SU-DHL-6 (cell line): ENCODE data around the gene ISOC1.

Experiments
- H2AFZ ChIP-seq: fragments of 200-600 bp; sonication (generic); 2 replicates; pipeline ENCODE4 v1.6.1; 2014; ENCODE audit warnings: low read depth, mild to moderate bottlenecking, moderate library complexity, mixed read lengths, antibody characterized with exemption, low read length; ENCODE audit not compliant: severe bottlenecking
- H3F3A ChIP-seq: fragments of 200-600 bp; shearing (Covaris generic); 2 replicates; pipeline ENCODE4 v1.6.0; 2016; ENCODE audit warnings: antibody characterized with exemption, mild to moderate bottlenecking; ENCODE audit not compliant: insufficient read depth
- H3K27ac ChIP-seq: fragments of 200-600 bp; sonication (generic); 2 replicates; pipeline ENCODE4 v1.5.1; 2016; ENCODE audit warnings: low read depth, mild to moderate bottlenecking, low read length, moderate library complexity, mixed read lengths
- H3K27me3 ChIP-seq: fragments of 200-600 bp; sonication (generic), shearing (Covaris generic); 2 replicates; pipeline ENCODE4 v1.6.0; 2014; ENCODE audit warnings: mild to moderate bottlenecking, low read length
- H3K36me3 ChIP-seq: fragments of 200-600 bp; sonication (generic); 2 replicates; pipeline ENCODE4 v1.6.1; 2014; ENCODE audit warnings: mild to moderate bottlenecking, low read length, mixed read lengths
- H3K4me2 ChIP-seq: fragments of 300-600, 200-600 bp; shearing (Covaris generic), sonication (generic); 2 replicates; pipeline ENCODE4 v1.6.0; 2014; ENCODE audit warnings: low read length, low read depth, mild to moderate bottlenecking; ENCODE audit not compliant: poor library complexity, severe bottlenecking
- H3K4me3 ChIP-seq: fragments of 200-600 bp; sonication (generic); 2 replicates; pipeline ENCODE4 v1.5.1; 2014; ENCODE audit warnings: antibody characterized with exemption, low read length, mild to moderate bottlenecking, mixed read lengths; ENCODE audit not compliant: insufficient read depth, poor library complexity, severe bottlenecking
- H3K79me2 ChIP-seq: fragments of 200-600 bp; sonication (generic); 2 replicates; pipeline ENCODE4 v1.6.1; 2014; ENCODE audit warnings: mild to moderate bottlenecking, low read length, moderate library complexity; ENCODE audit not compliant: insufficient read depth
- H3K9ac ChIP-seq: fragments of 200-600 bp; sonication (generic); 2 replicates; pipeline ENCODE4 v1.7.0; 2014; ENCODE audit warnings: mild to moderate bottlenecking, low read length
- H3K9me2 ChIP-seq: fragments of 200-600 bp; sonication (generic); replicated peaks from 2 replicates; pipeline ENCODE4 v1.6.1; 2014; ENCODE audit warnings: low read length; ENCODE audit not compliant: insufficient read depth
- H3K9me3 ChIP-seq: fragments of 200-600 bp; sonication (generic); 2 replicates; pipeline ENCODE4 v1.6.1; 2014; ENCODE audit warnings: low read length, mixed read lengths; ENCODE audit not compliant: insufficient read depth
- H4K20me1 ChIP-seq: fragments of 200-600 bp; sonication (generic); 2 replicates; pipeline ENCODE4 v1.6.1; 2014; ENCODE audit warnings: low read depth, mild to moderate bottlenecking, antibody characterized with exemption, low read length, moderate library complexity, mixed read lengths
- EZH2phosphoT487 ChIP-seq: fragments of 200-600 bp; sonication (generic), shearing (Covaris generic); conservative IDR thresholded peaks from 2 replicates; pipeline ENCODE4 v1.6.1; 2018; ENCODE audit warnings: mild to moderate bottlenecking, antibody characterized with exemption, low read length, moderate library complexity, mixed read lengths
- TF ChIP-seq, protein P1 (sequence below): fragments of 200-600 bp; sonication (generic); IDR thresholded peaks from one replicate; pipeline ENCODE4 v1.5.1; 2017; ENCODE audit warnings: antibody characterized with exemption, mild to moderate bottlenecking, low read length, moderate library complexity; ENCODE audit not compliant: insufficient read depth, poor library complexity, severe bottlenecking

Gene ISOC1

GRCh38 chr5:129101794-129102193 is 7.2 kb downstream of the ISOC1 start:
- no peaks in the 10 kb centered on the region for H3K27me3 ChIP-seq
- no peaks in the 10 kb centered on the region for H3K9me2 ChIP-seq
- H4K20me1 ChIP-seq: peaks cover 3% of the 10 kb centered on the region; the same call in 1 of the 2 replicates
- no peak overlapping the region for H2AFZ ChIP-seq
- H3K4me2 ChIP-seq: no peak overlapping the region
- H3K79me2 ChIP-seq: peaks cover 8% of the 10 kb centered on the region; the same call in 1 of the 2 replicates
- H3K36me3 ChIP-seq: peaks cover 4% of the 10 kb centered on the region; the same call in 1 of the 2 replicates
- H3K9me3 ChIP-seq: no peaks in the 10 kb centered on the region
- TF ChIP-seq, protein P1, sequence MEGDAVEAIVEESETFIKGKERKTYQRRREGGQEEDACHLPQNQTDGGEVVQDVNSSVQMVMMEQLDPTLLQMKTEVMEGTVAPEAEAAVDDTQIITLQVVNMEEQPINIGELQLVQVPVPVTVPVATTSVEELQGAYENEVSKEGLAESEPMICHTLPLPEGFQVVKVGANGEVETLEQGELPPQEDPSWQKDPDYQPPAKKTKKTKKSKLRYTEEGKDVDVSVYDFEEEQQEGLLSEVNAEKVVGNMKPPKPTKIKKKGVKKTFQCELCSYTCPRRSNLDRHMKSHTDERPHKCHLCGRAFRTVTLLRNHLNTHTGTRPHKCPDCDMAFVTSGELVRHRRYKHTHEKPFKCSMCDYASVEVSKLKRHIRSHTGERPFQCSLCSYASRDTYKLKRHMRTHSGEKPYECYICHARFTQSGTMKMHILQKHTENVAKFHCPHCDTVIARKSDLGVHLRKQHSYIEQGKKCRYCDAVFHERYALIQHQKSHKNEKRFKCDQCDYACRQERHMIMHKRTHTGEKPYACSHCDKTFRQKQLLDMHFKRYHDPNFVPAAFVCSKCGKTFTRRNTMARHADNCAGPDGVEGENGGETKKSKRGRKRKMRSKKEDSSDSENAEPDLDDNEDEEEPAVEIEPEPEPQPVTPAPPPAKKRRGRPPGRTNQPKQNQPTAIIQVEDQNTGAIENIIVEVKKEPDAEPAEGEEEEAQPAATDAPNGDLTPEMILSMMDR: no peak
- no peak for TF ChIP-seq EZH2phosphoT487
- no peak overlapping the region for H3K9ac ChIP-seq
- H3K27ac ChIP-seq: no peak overlapping the region
- H3K4me3 ChIP-seq: no peak overlapping the region
- no peaks in the 10 kb centered on the region for H3F3A ChIP-seq

- no peaks in the 10 kb centered on the region; the same call in 1 of the 2 replicates for H3K79me2 ChIP-seq
- no peaks in the 10 kb centered on the region for H3K27me3 ChIP-seq
- no peak for TF ChIP-seq EZH2phosphoT487
- TF ChIP-seq, protein P1: no peak
- peaks cover 10% of the 10 kb centered on the region; the same call in 1 of the 2 replicates for H3K36me3 ChIP-seq
- no peak overlapping the region for H3K4me2 ChIP-seq
- H3K9me3 ChIP-seq: no peaks in the 10 kb centered on the region
- H3K27ac ChIP-seq: no peak overlapping the region
- no peak overlapping the region for H3K4me3 ChIP-seq
- no peaks in the 10 kb centered on the region for H3F3A ChIP-seq
- no peak overlapping the region for H2AFZ ChIP-seq
- peaks cover 3% of the 10 kb centered on the region; the same call in 1 of the 2 replicates for H4K20me1 ChIP-seq
- no peak overlapping the region for H3K9ac ChIP-seq
- no peaks in the 10 kb centered on the region for H3K9me2 ChIP-seq
Observed at GRCh38 chr5:129103397-129103796, 8.8 kb downstream of the ISOC1 start.

- Histone ChIP-seq H3K9me3 (no peaks in the 10 kb centered on the region), H3F3A (no peaks in the 10 kb centered on the region), H3K4me3 (no peak overlapping the region), H3K27me3 (no peaks in the 10 kb centered on the region), H2AFZ (no peak overlapping the region), H3K36me3 (peaks cover 10% of the 10 kb centered on the region; the same call in 1 of the 2 replicates), H4K20me1 (peaks cover 3% of the 10 kb centered on the region; the same call in 1 of the 2 replicates), H3K79me2 (no peaks in the 10 kb centered on the region; the same call in 1 of the 2 replicates), H3K27ac (no peak overlapping the region), H3K4me2 (no peak overlapping the region), H3K9ac (no peak overlapping the region), H3K9me2 (no peaks in the 10 kb centered on the region)
- TF ChIP-seq, protein P1: no peak
- TF ChIP-seq EZH2phosphoT487: no peak
Observed at GRCh38 chr5:129104915-129105455, 10.4 kb downstream of the ISOC1 start.
